ENCODE data around the gene MMS19.

The MMS19 gene

DNA sequence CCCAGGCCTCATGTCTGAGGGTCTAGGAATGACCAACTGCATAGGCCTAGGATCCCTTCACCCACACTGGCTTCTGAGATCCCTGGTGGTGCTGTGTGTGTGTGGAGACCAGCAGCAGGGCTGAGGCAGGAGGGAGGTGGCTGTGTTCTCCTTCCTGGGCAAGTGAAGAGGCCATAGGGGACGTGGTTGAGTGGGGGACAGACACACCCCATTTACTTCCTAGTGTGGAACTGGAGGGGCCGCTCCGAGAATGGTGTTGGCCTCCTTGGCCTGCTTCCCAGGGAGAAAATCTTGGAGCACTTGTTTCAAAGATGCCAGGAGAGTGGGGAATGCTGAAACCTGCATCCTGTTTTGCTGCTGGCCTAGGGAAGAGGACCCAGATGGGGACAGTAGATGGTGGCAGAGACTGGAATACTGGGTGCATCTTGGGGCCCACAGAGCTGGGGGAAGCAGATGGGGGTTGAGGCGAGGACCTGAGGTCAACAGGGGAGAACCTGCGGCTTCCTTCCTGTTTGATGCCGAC is 19.6 kb upstream of the MMS19 start:
- Mint-ChIP-seq H3K4me1 (peaks cover 7% of the 10 kb centered on the region), H3K27me3 (peaks cover 21% of the 10 kb centered on the region), H3K4me3 (no peak overlapping the region), H3K27ac (no peak overlapping the region), H3K9me3 (no peaks in the 10 kb centered on the region), H3K36me3 (no peaks in the 10 kb centered on the region)
- ATAC-seq (ENCODE audit: low read depth): no peak
- DNase-seq (ENCODE audit: low spot score in 2 of 2): no peak

DNA sequence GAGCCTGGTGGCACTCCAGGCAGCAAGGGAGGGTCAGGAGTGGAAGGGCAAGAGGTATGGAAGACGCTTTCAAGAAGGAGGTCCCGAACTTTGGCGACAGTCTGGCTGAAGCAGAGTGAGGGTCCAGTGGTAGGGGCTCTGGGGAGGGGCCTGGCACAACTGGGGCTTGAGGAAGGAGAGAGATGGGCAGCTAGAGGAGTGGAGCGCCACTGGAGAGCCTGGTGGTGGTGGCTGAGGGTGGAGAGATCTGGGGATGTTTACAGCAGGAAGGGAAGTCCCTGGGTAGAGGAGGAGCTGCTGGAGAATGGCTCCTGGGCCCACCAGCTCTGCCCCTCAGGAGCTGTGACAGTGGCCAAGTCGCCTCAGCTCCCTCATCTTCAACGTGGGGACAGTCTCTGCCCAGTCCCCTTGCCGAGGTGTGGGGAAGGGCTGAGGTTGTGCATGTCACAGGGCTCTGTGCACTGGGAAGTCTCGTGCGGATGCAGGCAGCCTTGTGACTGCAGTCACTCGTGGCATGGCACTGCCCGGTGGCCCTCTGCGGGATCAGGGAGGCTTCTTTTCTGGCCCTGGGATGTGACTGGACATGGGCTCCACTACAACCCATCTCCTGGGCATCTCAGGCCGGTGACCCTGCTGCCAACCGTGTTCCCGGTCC is 19.0 kb upstream of the MMS19 start:
- no peak overlapping the region for H3K4me3 Mint-ChIP-seq
- peaks cover 7% of the 10 kb centered on the region for H3K4me1 Mint-ChIP-seq
- H3K36me3 Mint-ChIP-seq: no peaks in the 10 kb centered on the region
- no peaks in the 10 kb centered on the region for H3K9me3 Mint-ChIP-seq
- no peak for DNase-seq (ENCODE audit: low spot score in 2 of 2)
- ATAC-seq (ENCODE audit: low read depth): no peak
- H3K27ac Mint-ChIP-seq: no peak overlapping the region
- H3K27me3 Mint-ChIP-seq: peaks cover 20% of the 10 kb centered on the region

DNA sequence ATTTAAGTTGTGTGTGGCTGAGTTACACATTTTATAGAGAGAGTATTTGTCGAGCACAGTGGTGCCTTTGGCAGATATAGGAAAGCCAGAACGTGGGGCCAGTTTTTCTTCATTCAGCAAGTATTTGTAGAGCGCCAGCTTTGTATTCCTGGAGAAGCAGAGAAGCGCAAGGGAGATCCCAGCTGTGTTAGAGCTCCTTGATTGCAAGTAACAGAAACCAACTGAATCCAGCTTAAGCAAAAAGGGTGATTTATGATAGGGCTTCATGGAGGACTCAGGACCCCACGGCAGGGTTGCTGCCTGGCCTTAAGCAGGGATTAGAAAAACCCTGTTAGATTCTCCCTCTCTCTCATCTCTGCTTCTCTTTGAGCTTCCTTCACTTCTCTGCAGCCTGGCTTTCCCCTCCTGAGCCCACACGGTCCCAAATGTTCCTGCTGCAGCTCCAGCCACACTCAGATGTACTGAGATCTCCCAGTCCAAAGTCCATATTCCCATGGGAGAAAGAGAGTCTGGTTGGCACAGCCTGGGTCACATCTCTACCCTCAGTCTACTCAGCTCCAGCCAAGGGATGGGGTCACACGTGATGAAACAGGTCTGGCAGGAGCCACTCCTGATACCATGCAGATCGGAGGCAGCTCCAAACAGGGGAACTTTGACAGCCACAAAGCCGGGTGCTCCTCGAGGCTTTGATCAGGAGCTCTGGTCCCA is 17.2 kb upstream of the MMS19 start:
- Mint-ChIP-seq H3K27ac (no peak overlapping the region), H3K4me3 (no peak overlapping the region), H3K36me3 (no peaks in the 10 kb centered on the region), H3K27me3 (peaks cover 20% of the 10 kb centered on the region), H3K4me1 (peaks cover 7% of the 10 kb centered on the region), H3K9me3 (no peaks in the 10 kb centered on the region)
- ATAC-seq (ENCODE audit: low read depth) (no peak), DNase-seq (ENCODE audit: low spot score in 2 of 2) (no peak)

DNA sequence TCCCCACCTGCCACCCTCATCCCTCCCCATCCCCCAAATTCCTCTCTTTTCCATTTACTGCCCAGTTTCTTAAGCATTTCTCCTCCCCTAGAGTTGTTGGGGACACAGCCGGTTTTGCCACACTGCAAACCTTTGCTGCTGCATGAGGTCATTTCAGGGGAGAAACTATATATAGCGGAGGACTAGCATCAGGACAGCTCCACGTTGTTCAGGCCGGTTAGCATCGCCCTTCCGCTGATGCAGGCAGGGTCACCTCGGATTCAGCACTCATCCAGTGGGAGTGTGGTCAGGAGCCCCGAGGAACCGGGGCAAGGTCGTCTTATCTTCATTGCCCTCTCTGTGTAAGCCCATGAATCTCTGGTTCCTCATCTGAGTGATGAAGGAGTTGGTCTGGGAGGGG is 16.1 kb upstream of the MMS19 start:
- Mint-ChIP-seq H3K4me1 (peaks cover 7% of the 10 kb centered on the region), H3K9me3 (no peaks in the 10 kb centered on the region), H3K4me3 (no peak overlapping the region), H3K27me3 (peaks cover 16% of the 10 kb centered on the region), H3K36me3 (no peaks in the 10 kb centered on the region), H3K27ac (no peak overlapping the region)
- no peak for DNase-seq (ENCODE audit: low spot score in 2 of 2)
- ATAC-seq (ENCODE audit: low read depth): no peak

DNA sequence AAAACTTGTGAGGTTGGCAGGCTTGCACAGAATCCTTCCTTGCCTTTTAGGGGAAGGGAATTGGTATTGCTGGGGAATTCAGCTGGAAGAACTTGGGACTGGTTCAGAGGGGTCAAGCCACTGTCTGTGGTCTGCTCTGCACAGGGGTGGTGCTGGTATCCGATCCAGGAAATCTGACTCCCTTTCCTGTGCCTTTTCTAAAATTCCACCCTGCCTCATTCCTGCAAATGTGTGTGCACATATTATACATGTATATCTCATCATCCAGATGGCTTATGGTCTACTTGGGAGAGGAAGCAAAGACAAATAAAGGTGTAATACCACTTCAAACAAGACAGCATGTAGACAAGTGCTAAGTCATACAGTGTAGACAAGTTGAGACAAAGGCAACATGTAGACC is 14.8 kb upstream of the MMS19 start:
- H3K9me3 Mint-ChIP-seq: no peaks in the 10 kb centered on the region
- no peaks in the 10 kb centered on the region for H3K36me3 Mint-ChIP-seq
- no peak for ATAC-seq (ENCODE audit: low read depth)
- DNase-seq (ENCODE audit: low spot score in 2 of 2): no peak
- H3K27ac Mint-ChIP-seq: no peak overlapping the region
- H3K4me3 Mint-ChIP-seq: no peak overlapping the region
- peaks cover 10% of the 10 kb centered on the region for H3K27me3 Mint-ChIP-seq
- peaks cover 7% of the 10 kb centered on the region for H3K4me1 Mint-ChIP-seq

DNA sequence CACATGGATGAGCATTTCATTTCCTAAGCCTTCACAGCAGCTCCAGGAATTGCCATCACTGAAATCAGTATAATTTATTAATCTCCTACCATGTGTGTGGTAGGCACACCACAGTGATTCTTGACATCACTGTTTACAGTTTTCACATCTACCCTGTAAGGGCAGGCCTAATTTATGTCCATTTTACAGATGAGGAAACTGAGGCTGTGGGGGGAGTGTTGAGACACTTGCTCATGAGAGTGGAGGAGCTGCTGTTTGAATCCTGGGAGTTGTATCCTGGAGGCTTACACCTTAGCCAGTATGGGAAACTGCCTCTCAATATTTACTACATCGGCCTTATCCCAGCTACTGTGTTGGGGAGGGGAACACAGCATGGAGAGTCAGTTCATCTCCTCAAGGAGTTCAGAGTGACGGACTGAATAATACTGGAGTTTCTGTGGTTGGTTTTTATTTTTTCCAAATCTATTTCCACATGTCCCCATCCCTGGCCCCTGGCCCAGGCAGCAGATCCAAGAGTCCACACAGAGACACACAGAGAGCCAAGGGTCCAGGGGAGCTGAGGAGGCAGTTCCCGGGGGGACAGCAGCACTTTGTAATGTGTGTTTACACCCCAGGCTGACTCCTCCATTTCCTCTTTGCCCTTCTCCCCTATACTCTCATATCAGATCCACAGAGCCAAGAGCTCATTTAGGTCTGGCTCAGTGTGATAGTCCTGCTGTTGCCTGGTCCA is 13.7 kb upstream of the MMS19 start:
- DNase-seq (ENCODE audit: low spot score in 2 of 2) (no peak), ATAC-seq (ENCODE audit: low read depth) (no peak)
- H3K36me3 Mint-ChIP-seq: no peaks in the 10 kb centered on the region
- no peak overlapping the region for H3K4me3 Mint-ChIP-seq
- H3K9me3 Mint-ChIP-seq: no peaks in the 10 kb centered on the region
- peaks cover 7% of the 10 kb centered on the region for H3K27me3 Mint-ChIP-seq
- no peak overlapping the region for H3K27ac Mint-ChIP-seq
- H3K4me1 Mint-ChIP-seq: peaks cover 4% of the 10 kb centered on the region

DNA sequence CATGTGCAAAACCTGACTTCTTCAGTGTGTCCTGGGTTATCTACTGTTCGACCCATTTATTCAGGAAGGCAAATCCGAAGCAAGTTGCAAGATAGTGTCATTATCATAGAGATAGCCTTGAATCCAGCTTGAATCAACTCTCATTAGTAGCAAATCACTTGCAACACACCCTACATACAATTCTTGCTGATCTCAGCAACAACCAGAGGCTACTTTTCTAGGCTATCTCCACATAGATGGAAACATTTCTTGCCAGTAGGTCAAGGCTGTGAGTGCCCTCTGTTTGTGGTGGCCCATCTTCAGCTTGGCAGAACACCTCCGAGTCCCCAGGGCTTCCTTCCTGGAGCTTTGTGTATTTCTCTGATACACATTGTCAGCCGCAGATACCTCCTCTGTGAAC is 12.5 kb upstream of the MMS19 start:
- Mint-ChIP-seq H3K27me3 (peaks cover 5% of the 10 kb centered on the region), H3K4me3 (no peak overlapping the region), H3K4me1 (peaks cover 8% of the 10 kb centered on the region), H3K27ac (no peak overlapping the region), H3K9me3 (no peaks in the 10 kb centered on the region), H3K36me3 (no peaks in the 10 kb centered on the region)
- no peak for ATAC-seq (ENCODE audit: low read depth)
- DNase-seq (ENCODE audit: low spot score in 2 of 2): no peak

DNA sequence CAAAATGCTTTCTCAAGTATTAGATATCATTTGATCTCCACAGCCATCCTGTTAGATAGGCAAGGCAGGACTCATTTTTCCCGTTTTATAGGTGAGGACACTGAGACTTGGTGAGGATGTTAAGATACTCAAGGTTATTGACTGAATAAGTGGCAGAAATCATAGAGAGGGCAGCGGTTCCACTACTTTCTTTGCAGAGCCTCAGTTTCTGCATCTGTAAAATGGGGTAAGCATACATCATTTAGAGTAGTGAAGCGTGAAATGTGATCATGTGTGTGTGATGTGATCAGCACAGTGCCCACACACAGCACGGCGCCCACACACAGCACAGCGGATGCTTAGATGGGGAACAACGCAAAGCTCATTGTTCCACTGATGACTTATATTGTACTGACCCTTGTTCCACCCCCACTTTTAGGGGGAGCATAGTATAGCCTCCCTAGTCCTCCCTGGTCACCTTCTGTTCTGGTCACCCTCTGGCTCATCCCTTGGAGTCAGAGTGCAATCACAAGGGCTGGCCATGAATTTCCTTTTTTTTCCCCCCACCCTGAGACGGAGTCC is 11.0 kb upstream of the MMS19 start:
- Mint-ChIP-seq H3K9me3 (no peaks in the 10 kb centered on the region), H3K4me1 (peaks cover 8% of the 10 kb centered on the region), H3K27ac (no peak overlapping the region), H3K4me3 (no peak overlapping the region), H3K36me3 (no peaks in the 10 kb centered on the region), H3K27me3 (peaks cover 3% of the 10 kb centered on the region)
- ATAC-seq (ENCODE audit: low read depth) (no peak), DNase-seq (ENCODE audit: low spot score in 2 of 2) (no peak)

DNA sequence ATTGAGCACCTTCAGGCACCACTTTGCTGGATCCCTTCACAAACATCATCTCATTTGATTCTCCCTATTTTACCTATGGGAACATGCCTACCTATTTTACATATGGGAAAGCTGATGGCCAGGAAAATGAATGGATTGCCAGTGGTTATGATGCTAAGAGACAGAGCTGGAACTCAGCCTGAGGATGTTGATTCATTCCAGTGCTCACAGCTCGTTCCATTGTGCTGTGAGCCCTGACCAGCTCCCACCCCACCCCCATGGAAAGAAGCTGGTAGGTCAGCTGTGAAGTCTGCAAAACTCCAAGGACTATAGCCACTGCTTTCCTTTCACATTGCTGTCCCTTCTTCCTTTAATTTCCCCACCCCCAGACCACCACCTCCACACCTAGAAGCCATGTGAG is 10.1 kb upstream of the MMS19 start:
- no peak overlapping the region for H3K27ac Mint-ChIP-seq
- H3K9me3 Mint-ChIP-seq: no peaks in the 10 kb centered on the region
- peaks cover 2% of the 10 kb centered on the region for H3K27me3 Mint-ChIP-seq
- ATAC-seq (ENCODE audit: low read depth): no peak
- no peaks in the 10 kb centered on the region for H3K36me3 Mint-ChIP-seq
- no peak overlapping the region for H3K4me3 Mint-ChIP-seq
- peaks cover 8% of the 10 kb centered on the region for H3K4me1 Mint-ChIP-seq
- DNase-seq (ENCODE audit: low spot score in 2 of 2): no peak

DNA sequence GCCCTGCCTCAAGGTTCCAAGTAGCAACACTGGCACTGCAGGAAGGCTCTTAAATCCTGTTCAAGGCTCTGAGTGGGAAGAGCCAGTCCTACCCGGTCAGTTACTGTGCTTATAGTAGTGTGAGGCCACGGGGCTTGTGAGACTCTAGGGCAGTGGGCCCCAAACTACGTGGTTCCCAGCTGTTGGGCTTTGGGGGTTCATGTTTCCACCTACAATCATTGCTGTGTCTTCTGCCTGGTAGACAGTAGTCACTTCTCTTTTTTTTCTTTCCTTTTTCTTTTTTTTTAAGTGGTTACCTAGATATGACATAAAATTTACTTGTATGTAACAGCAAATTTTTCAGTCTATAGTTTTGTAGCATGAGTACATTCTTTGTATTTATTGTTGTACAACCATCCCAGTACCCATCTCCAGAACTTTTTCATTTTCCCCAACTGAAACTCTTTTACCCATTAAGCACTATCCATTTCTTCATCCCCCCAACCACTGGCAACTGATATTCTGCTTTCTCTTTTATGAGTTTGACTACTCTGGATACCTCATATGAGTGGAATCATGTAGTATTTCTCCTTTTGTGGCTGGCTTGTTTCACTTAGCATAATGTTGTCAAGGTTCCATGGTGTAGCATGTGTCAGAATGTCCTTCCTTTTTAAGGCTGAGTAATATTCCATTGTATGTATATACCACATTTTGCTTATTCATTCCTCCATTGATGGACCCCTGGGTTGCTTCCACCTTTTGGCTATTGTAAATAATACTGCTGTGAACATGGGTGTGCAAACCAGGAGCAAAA is 8.2 kb upstream of the MMS19 start:
- no peak overlapping the region for H3K4me3 Mint-ChIP-seq
- DNase-seq (ENCODE audit: low spot score in 2 of 2) (no peak), ATAC-seq (ENCODE audit: low read depth) (peak; percentile 74)
- H3K27ac Mint-ChIP-seq: no peak overlapping the region
- no peaks in the 10 kb centered on the region for H3K9me3 Mint-ChIP-seq
- peaks cover 5% of the 10 kb centered on the region for H3K4me1 Mint-ChIP-seq
- peaks cover 4% of the 10 kb centered on the region for H3K27me3 Mint-ChIP-seq
- no peaks in the 10 kb centered on the region for H3K36me3 Mint-ChIP-seq

DNA sequence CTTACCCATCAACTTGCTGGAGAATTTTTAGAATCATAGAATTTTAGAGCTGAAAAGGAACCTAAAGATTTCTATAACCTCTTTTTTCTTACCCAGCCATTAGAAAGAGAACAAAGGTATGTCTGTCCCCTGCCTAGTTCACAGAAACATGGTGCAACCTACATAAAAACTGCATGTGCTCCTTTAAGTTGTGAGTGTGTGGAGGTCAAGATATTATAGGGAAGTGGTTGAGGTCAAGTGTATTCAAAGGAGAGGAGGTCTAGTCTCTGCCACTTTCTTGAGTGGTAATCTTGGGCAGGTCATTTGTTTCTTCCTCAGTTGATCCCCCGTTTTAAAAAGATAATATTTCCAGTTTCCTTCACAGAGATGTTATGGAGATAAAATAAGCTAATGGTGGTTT is 6.9 kb upstream of the MMS19 start:
- ATAC-seq (ENCODE audit: low read depth): no peak
- Mint-ChIP-seq H3K27me3 (peaks cover 10% of the 10 kb centered on the region), H3K4me1 (peaks cover 5% of the 10 kb centered on the region)

DNA sequence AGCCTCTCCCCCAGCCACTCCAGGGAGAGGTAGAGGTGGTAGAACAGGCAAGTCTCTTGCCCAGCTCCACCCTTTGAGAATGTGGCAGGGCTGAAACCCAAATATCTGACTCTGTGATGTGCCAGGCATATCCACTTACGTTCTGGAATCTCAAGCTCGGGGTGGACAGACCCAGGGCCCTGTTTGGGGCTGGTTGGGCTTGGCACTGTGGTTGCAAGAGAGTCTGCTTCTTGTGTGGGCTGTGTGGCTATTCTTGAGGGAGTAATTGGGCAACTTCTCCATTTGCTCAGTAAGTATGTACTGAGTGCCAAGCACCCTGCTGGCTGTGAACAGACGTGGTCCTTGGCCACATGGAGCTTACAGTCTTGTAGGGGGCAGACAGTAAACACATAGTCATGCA is 5.2 kb upstream of the MMS19 start:
- Mint-ChIP-seq H3K9me3 (no peaks in the 10 kb centered on the region), H3K36me3 (no peaks in the 10 kb centered on the region), H3K4me1 (peaks cover 5% of the 10 kb centered on the region), H3K4me3 (no peak overlapping the region), H3K27me3 (peaks cover 10% of the 10 kb centered on the region), H3K27ac (no peak overlapping the region)
- ATAC-seq (ENCODE audit: low read depth) (no peak), DNase-seq (ENCODE audit: low spot score in 2 of 2) (no peak)

More for the DNA sequence above, 6.9 kb upstream of the MMS19 start:
- no peak for DNase-seq (ENCODE audit: low spot score in 2 of 2)
- no peak overlapping the region for H3K27ac Mint-ChIP-seq
- no peak overlapping the region for H3K4me3 Mint-ChIP-seq
- H3K9me3 Mint-ChIP-seq: no peaks in the 10 kb centered on the region
- no peaks in the 10 kb centered on the region for H3K36me3 Mint-ChIP-seq

DNA sequence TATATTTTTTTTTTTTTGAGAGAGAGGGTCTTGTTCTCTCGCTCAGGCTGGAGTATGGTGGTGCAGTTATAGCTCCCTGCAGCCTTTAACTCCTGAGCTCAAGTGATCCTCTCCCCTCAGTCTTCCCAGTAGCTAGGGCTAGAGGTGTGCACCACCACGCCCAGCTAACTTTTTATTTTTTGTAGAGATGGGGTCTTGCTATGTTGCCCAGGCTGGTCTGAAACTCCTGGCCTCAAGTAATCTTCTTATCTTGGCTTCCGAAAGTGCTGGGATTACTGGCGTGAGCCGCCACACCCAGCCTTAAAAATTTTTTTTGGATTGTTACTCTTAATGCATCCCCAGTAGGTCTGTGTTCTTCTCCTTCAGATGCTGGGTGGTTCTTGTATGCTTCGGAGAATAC is 4.7 kb upstream of the MMS19 start:
- peaks cover 10% of the 10 kb centered on the region for H3K27me3 Mint-ChIP-seq
- H3K9me3 Mint-ChIP-seq: no peaks in the 10 kb centered on the region
- peaks cover 5% of the 10 kb centered on the region for H3K4me1 Mint-ChIP-seq
- no peak for DNase-seq (ENCODE audit: low spot score in 2 of 2)
- no peaks in the 10 kb centered on the region for H3K36me3 Mint-ChIP-seq
- no peak for ATAC-seq (ENCODE audit: low read depth)
- no peak overlapping the region for H3K27ac Mint-ChIP-seq
- no peak overlapping the region for H3K4me3 Mint-ChIP-seq

DNA sequence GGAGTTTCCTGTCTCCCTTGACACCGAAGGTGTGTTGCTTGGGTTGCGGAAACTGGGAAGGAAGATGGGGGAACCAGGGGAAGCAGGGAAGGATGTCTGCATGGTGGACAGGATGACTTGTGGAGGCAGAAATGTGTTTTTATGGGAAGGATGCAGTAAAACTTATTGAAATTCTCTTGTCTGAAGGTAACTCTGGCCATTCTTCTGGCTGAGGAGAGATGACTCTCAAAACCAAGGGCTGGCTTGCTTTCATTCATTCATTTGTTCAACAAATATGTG is 2.0 kb upstream of the MMS19 start:
- Mint-ChIP-seq H3K36me3 (no peaks in the 10 kb centered on the region), H3K27me3 (peaks cover 10% of the 10 kb centered on the region), H3K4me1 (peaks cover 10% of the 10 kb centered on the region), H3K9me3 (no peaks in the 10 kb centered on the region), H3K4me3 (no peak overlapping the region), H3K27ac (no peak overlapping the region)
- DNase-seq (ENCODE audit: low spot score in 2 of 2) (no peak), ATAC-seq (ENCODE audit: low read depth) (no peak)

Measured in memory B cell (primary cell).